HUES64 (cell line): ENCODE measurements around the gene RYR1.
A peak's percentile ranks its signal among the peaks of the same experiment; 100 is the strongest.

Source experiments
- H3K27ac ChIP-seq: 2 replicates; pipeline ENCODE4 v1.7.0; 2013; ENCODE audit warnings: low read depth, low read length, inconsistent platforms
- H3K27me3 ChIP-seq: 2 replicates; pipeline ENCODE4 v1.6.1; 2013; ENCODE audit warnings: mild to moderate bottlenecking, low read length; ENCODE audit not compliant: insufficient read depth
- H3K36me3 ChIP-seq: 2 replicates; pipeline ENCODE4 v1.6.1; 2013; ENCODE audit warnings: mild to moderate bottlenecking, low read length; ENCODE audit not compliant: insufficient read depth
- H3K4me1 ChIP-seq: 2 replicates; pipeline ENCODE4 v1.6.1; 2013; ENCODE audit warnings: mild to moderate bottlenecking, low read length, moderate library complexity; ENCODE audit not compliant: insufficient read depth
- H3K4me3 ChIP-seq: 2 replicates; pipeline ENCODE4 v1.5.1; 2013; ENCODE audit warnings: mild to moderate bottlenecking, low read length, moderate library complexity
- H3K9ac ChIP-seq: 2 replicates; pipeline ENCODE4 v1.6.1; 2013; ENCODE audit warnings: mild to moderate bottlenecking, low read depth, low read length
- H3K9me3 ChIP-seq: 2 replicates; pipeline ENCODE4 v1.6.1; 2013; ENCODE audit warnings: low read depth, low read length; ENCODE audit not compliant: insufficient read depth
- WGBS: fragments of 150-250, 120-280 bp; methylation state at CpG from one replicate; pipeline ENCODE4 v1.1.7; 2013; ENCODE audit warnings: missing lambda C conversion rate; 5-methylcytosine and 5-hydroxymethylcytosine counted together

Gene RYR1

GRCh38 chr19:38448225-38448624 is 14.7 kb downstream of the RYR1 start:
- Histone ChIP-seq H3K9me3 (no peaks in the 10 kb centered on the region), H3K4me3 (no peak overlapping the region), H3K27me3 (no peaks in the 10 kb centered on the region), H3K9ac (no peak overlapping the region), H3K36me3 (peaks cover 18% of the 10 kb centered on the region; the same call in 1 of the 2 replicates), H3K4me1 (no peaks in the 10 kb centered on the region), H3K27ac (no peak overlapping the region)
- 90% methylated on average over 9 of the region's 9 CpGs for WGBS

GRCh38 chr19:38449518-38449917 is 16.0 kb downstream of the RYR1 start:
- Histone ChIP-seq H3K36me3 (peaks cover 11% of the 10 kb centered on the region; the same call in 1 of the 2 replicates), H3K4me1 (no peaks in the 10 kb centered on the region), H3K27me3 (no peaks in the 10 kb centered on the region), H3K9ac (no peak overlapping the region), H3K27ac (no peak overlapping the region), H3K9me3 (no peaks in the 10 kb centered on the region), H3K4me3 (no peak overlapping the region)
- WGBS = 91% methylated on average over 5 of the region's 5 CpGs

GRCh38 chr19:38451036-38451435 is 17.5 kb downstream of the RYR1 start:
- Histone ChIP-seq H3K4me1 (no peaks in the 10 kb centered on the region), H3K9me3 (no peaks in the 10 kb centered on the region), H3K27me3 (no peaks in the 10 kb centered on the region), H3K9ac (no peak overlapping the region), H3K4me3 (no peak overlapping the region), H3K27ac (no peak overlapping the region), H3K36me3 (peaks cover 10% of the 10 kb centered on the region; the same call in 1 of the 2 replicates)
- 92% methylated on average over 8 of the region's 8 CpGs for WGBS

- WGBS = 94% methylated on average over 9 of the region's 9 CpGs
- no peaks in the 10 kb centered on the region for H3K4me1 ChIP-seq
Observed at GRCh38 chr19:38451629-38452028, 18.1 kb downstream of the RYR1 start.

GRCh38 chr19:38452430-38453366 is 19.2 kb downstream of the RYR1 start:
- H3K27me3 ChIP-seq = no peaks in the 10 kb centered on the region
- H3K9ac ChIP-seq = no peak overlapping the region; the same call in 1 of the 2 replicates
- no peak overlapping the region for H3K4me3 ChIP-seq
- peaks cover 20% of the 10 kb centered on the region for H3K36me3 ChIP-seq
- peak overlapping the region; percentile 23; the same call in 1 of the 2 replicates for H3K27ac ChIP-seq
- WGBS = 91% methylated on average over 45 of the region's 45 CpGs
- H3K4me1 ChIP-seq = no peaks in the 10 kb centered on the region
- no peaks in the 10 kb centered on the region for H3K9me3 ChIP-seq

More at GRCh38 chr19:38451629-38452028, 18.1 kb downstream of the RYR1 start:
- no peak overlapping the region for H3K27ac ChIP-seq
- no peaks in the 10 kb centered on the region for H3K27me3 ChIP-seq
- H3K9me3 ChIP-seq = no peaks in the 10 kb centered on the region
- no peak overlapping the region for H3K4me3 ChIP-seq
- H3K36me3 ChIP-seq = peaks cover 12% of the 10 kb centered on the region; the same call in 1 of the 2 replicates
- no peak overlapping the region for H3K9ac ChIP-seq

GRCh38 chr19:38453596-38453995 is 20.1 kb downstream of the RYR1 start:
- Histone ChIP-seq H3K4me3 (no peak overlapping the region), H3K9me3 (no peaks in the 10 kb centered on the region), H3K9ac (no peak overlapping the region), H3K4me1 (no peaks in the 10 kb centered on the region), H3K36me3 (peaks cover 28% of the 10 kb centered on the region), H3K27ac (no peak overlapping the region), H3K27me3 (no peaks in the 10 kb centered on the region)
- WGBS = 92% methylated on average over 3 of the region's 3 CpGs

GRCh38 chr19:38455031-38455430 is 21.5 kb downstream of the RYR1 start:
- H3K9me3 ChIP-seq = no peaks in the 10 kb centered on the region
- 78% methylated on average over 4 of the region's 4 CpGs for WGBS
- H3K36me3 ChIP-seq = peaks cover 41% of the 10 kb centered on the region
- H3K27ac ChIP-seq = no peak overlapping the region
- no peak overlapping the region for H3K9ac ChIP-seq
- H3K4me1 ChIP-seq = no peaks in the 10 kb centered on the region
- H3K27me3 ChIP-seq = no peaks in the 10 kb centered on the region
- no peak overlapping the region for H3K4me3 ChIP-seq

- Histone ChIP-seq H3K27ac (no peak overlapping the region), H3K4me1 (no peaks in the 10 kb centered on the region), H3K9me3 (no peaks in the 10 kb centered on the region), H3K9ac (no peak overlapping the region), H3K4me3 (no peak overlapping the region), H3K27me3 (no peaks in the 10 kb centered on the region), H3K36me3 (peaks cover 49% of the 10 kb centered on the region)
- whole genome bisulfite sequencing = 91% methylated on average over 4 of the region's 5 CpGs
Observed at GRCh38 chr19:38457202-38457601, 23.7 kb downstream of the RYR1 start.

- Histone ChIP-seq H3K27ac (no peak overlapping the region), H3K9me3 (no peaks in the 10 kb centered on the region), H3K27me3 (no peaks in the 10 kb centered on the region), H3K9ac (no peak overlapping the region), H3K4me3 (no peak overlapping the region), H3K4me1 (no peaks in the 10 kb centered on the region), H3K36me3 (peaks cover 49% of the 10 kb centered on the region)
- WGBS = 94% methylated on average over 15 of the region's 15 CpGs
Observed at GRCh38 chr19:38457690-38458405, 24.4 kb downstream of the RYR1 start.

GRCh38 chr19:38458991-38459390 is 25.5 kb downstream of the RYR1 start:
- no peaks in the 10 kb centered on the region for H3K27me3 ChIP-seq
- no peak overlapping the region for H3K4me3 ChIP-seq
- peaks cover 49% of the 10 kb centered on the region for H3K36me3 ChIP-seq
- no peaks in the 10 kb centered on the region for H3K4me1 ChIP-seq
- H3K9me3 ChIP-seq = no peaks in the 10 kb centered on the region
- WGBS = 95% methylated on average over 13 of the region's 13 CpGs
- no peak overlapping the region for H3K27ac ChIP-seq
- H3K9ac ChIP-seq = no peak overlapping the region

- no peak overlapping the region for H3K9ac ChIP-seq
Observed at GRCh38 chr19:38463365-38463764, 29.9 kb downstream of the RYR1 start.

More at GRCh38 chr19:38463365-38463764, 29.9 kb downstream of the RYR1 start:
- 96% methylated on average over 18 of the region's 18 CpGs for WGBS
- Histone ChIP-seq H3K27me3 (no peaks in the 10 kb centered on the region), H3K4me1 (no peaks in the 10 kb centered on the region), H3K27ac (no peak overlapping the region), H3K4me3 (no peak overlapping the region), H3K36me3 (peaks cover 48% of the 10 kb centered on the region), H3K9me3 (no peaks in the 10 kb centered on the region)
